ENCODE measurements around the gene VPS45.

DNA sequence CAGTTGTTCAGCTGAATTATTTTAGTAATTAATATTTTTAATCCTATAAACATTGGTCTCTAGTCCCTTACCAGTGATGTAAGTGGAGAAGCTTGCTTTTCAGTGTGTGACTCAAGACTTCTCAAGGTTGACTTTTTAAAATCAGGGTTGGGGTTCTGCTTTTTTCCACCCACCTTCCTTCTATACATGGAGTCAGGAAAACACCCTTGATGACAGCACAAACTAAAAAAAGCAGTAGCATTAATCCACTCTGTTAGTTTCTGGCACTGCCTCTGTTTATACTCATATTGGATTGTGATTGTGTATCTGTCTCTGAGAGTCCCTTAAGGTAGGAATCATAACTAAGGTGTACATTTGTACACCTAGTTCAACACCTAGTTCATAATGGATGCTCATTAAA lies 73.9 kb downstream of the VPS45 start:
- TF ChIP-seq, protein P1, sequence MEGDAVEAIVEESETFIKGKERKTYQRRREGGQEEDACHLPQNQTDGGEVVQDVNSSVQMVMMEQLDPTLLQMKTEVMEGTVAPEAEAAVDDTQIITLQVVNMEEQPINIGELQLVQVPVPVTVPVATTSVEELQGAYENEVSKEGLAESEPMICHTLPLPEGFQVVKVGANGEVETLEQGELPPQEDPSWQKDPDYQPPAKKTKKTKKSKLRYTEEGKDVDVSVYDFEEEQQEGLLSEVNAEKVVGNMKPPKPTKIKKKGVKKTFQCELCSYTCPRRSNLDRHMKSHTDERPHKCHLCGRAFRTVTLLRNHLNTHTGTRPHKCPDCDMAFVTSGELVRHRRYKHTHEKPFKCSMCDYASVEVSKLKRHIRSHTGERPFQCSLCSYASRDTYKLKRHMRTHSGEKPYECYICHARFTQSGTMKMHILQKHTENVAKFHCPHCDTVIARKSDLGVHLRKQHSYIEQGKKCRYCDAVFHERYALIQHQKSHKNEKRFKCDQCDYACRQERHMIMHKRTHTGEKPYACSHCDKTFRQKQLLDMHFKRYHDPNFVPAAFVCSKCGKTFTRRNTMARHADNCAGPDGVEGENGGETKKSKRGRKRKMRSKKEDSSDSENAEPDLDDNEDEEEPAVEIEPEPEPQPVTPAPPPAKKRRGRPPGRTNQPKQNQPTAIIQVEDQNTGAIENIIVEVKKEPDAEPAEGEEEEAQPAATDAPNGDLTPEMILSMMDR (conservative IDR thresholded peaks at IDR 0.05), result no peak
- TF ChIP-seq EZH2 (IDR thresholded peaks at IDR 0.05; ENCODE audit: low read depth), result no peak

Measured in PC-9 (cell line).